OCI-LY1 (cell line): ENCODE measurements around the gene MANBA.

Source experiments
- CTCF ChIP-seq: fragments of 200-600 bp; sonication (generic), shearing (Covaris generic); IDR thresholded peaks from 2 replicates; pipeline ENCODE4 v1.5.1; 2017; ENCODE audit warnings: mild to moderate bottlenecking, antibody characterized with exemption, low read length, moderate library complexity, mixed read lengths
- EZH2 ChIP-seq: fragments of 200-600 bp; sonication (generic), shearing (Covaris generic); IDR thresholded peaks from 2 replicates; pipeline ENCODE4 v1.8.0; 2017; ENCODE audit warnings: borderline replicate concordance, mixed run types, mild to moderate bottlenecking, antibody characterized with exemption, low read length, moderate library complexity, mixed read lengths

GRCh38 chr4:102734591-102735385 lies 26.0 kb downstream of the MANBA start:
- TF ChIP-seq CTCF, result no peak
- no peak for TF ChIP-seq EZH2
